Measurements from ENCODE around the gene SUPT3H. TPM values are rescaled to one million over a fixed set of nuclear protein-coding genes. Genes with fewer than 3 reads are reported as not detected.

The SUPT3H gene
- polyA plus RNA-seq, 1 donor (not counting 4 experiments of a cell fraction or from before 2014, with no cell fraction given) = 7.6 TPM

DNA sequence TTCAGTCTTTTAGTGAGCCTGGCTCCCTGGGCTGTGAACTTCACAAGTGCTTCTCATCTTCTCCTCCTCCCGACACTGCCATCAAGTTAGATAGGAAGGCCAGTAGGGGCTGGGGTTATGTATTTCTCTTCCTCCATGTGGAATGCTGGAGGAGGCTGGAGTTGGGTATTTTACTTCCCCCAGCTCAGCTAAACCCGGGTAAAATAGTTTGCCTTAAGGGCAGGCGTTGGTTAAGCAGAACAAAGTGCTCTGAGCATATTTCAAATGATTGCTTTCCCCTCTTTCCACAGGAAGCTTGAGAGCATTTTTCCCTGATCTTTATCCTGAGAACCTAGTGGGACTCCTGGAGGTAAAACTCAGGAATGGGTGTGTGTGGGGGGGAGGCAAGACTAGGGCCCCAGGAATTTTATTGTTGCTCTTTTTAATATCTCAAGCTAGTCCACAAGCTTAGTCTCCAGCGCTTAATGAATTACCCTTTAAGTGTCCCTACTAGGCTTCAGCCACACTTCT lies 16.9 kb upstream of the SUPT3H start:
- peaks cover 3% of the 10 kb centered on the region for H3K27me3 ChIP-seq (ENCODE audit: control insufficient read depth, extremely low read depth, insufficient read depth, low read length)
- no peaks in the 10 kb centered on the region for H3K9me3 ChIP-seq (ENCODE audit: control insufficient read depth, low read depth, low read length)
- dilution Hi-C loops (cut with MboI; ENCODE audit: extremely low pct_ligation_motif_present, low sequenced_read_pairs) = loop anchor here (25.0 kb wide), 1 partner anchor 318 kb away; no protein-coding TSS in a partner anchor
- peaks cover 9% of the 10 kb centered on the region for H3K4me1 ChIP-seq (ENCODE audit: control insufficient read depth, extremely low read depth, insufficient read depth, low read length)
- TF ChIP-seq EZH2 (IDR thresholded peaks at IDR 0.05; ENCODE audit: low read length) = no peak
- TF ChIP-seq, protein P1, sequence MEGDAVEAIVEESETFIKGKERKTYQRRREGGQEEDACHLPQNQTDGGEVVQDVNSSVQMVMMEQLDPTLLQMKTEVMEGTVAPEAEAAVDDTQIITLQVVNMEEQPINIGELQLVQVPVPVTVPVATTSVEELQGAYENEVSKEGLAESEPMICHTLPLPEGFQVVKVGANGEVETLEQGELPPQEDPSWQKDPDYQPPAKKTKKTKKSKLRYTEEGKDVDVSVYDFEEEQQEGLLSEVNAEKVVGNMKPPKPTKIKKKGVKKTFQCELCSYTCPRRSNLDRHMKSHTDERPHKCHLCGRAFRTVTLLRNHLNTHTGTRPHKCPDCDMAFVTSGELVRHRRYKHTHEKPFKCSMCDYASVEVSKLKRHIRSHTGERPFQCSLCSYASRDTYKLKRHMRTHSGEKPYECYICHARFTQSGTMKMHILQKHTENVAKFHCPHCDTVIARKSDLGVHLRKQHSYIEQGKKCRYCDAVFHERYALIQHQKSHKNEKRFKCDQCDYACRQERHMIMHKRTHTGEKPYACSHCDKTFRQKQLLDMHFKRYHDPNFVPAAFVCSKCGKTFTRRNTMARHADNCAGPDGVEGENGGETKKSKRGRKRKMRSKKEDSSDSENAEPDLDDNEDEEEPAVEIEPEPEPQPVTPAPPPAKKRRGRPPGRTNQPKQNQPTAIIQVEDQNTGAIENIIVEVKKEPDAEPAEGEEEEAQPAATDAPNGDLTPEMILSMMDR (optimal IDR thresholded peaks at IDR 0.05 in 1 of 3, IDR thresholded peaks at IDR 0.05 in 1 of 3, conservative IDR thresholded peaks at IDR 0.05 in 1 of 3; ENCODE audit: extremely low read depth in 1 of 3, insufficient read depth in 2 of 3, low read length in 3 of 3) = no peak
- no peaks in the 10 kb centered on the region for H3K9me1 ChIP-seq (ENCODE audit: control insufficient read depth, extremely low read depth, insufficient read depth, low read length)
- FAIRE-seq = no peak
- no peaks in the 10 kb centered on the region for H4K20me1 ChIP-seq (ENCODE audit: control insufficient read depth, extremely low read depth, insufficient read depth, low read length)
- H3K9ac ChIP-seq (ENCODE audit: control insufficient read depth, extremely low read depth, insufficient read depth, low read length) = no peak overlapping the region
- H3K36me3 ChIP-seq (ENCODE audit: control insufficient read depth in 2 of 2, extremely low read depth in 1 of 2, insufficient read depth in 2 of 2, low read length in 2 of 2) = no peaks in the 10 kb centered on the region
- no peak overlapping the region for H3K4me2 ChIP-seq (ENCODE audit: control insufficient read depth, extremely low read depth, insufficient read depth, low read depth, low read length)
- no peak for DNase-seq (ENCODE audit: low read depth, low spot score)
- H3K79me2 ChIP-seq (ENCODE audit: control insufficient read depth, insufficient read depth, low read length) = no peaks in the 10 kb centered on the region
- no peak overlapping the region for H3K4me3 ChIP-seq (ENCODE audit: control insufficient read depth in 2 of 3, extremely low read depth in 1 of 3, insufficient read depth in 2 of 3, low read depth in 1 of 3, low read length in 3 of 3)
- no peak overlapping the region for H2AFZ ChIP-seq (ENCODE audit: control insufficient read depth, low read length)
- no peak overlapping the region for H3K27ac ChIP-seq (ENCODE audit: control insufficient read depth, insufficient read depth, low read length)

DNA sequence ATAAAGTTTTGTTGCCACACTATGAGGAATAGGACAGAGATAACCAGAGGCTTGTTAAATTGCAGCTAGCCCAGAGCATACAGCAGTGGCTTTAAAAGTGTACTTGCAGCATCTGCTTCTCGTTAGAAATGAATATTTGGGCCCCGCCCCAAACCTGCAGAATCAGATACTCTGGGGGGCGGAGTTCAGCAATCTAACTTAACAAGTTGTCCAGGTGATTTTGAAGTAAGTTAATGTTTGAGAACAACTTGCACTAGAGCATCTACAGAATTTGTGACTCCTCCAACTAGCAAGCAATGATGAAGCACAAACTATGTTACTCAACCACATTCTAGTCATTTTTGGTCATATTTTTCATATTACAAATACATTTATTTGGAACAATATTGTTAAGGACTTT lies 10.6 kb upstream of the SUPT3H start:
- no peak overlapping the region for H3K4me3 ChIP-seq (ENCODE audit: control insufficient read depth in 2 of 3, extremely low read depth in 1 of 3, insufficient read depth in 2 of 3, low read depth in 1 of 3, low read length in 3 of 3)
- no peaks in the 10 kb centered on the region for H3K9me3 ChIP-seq (ENCODE audit: control insufficient read depth, low read depth, low read length)
- no peak overlapping the region for H3K27ac ChIP-seq (ENCODE audit: control insufficient read depth, insufficient read depth, low read length)
- H3K9me1 ChIP-seq (ENCODE audit: control insufficient read depth, extremely low read depth, insufficient read depth, low read length) = no peaks in the 10 kb centered on the region
- no peak overlapping the region for H2AFZ ChIP-seq (ENCODE audit: control insufficient read depth, low read length)
- no peak overlapping the region for H3K9ac ChIP-seq (ENCODE audit: control insufficient read depth, extremely low read depth, insufficient read depth, low read length)
- no peaks in the 10 kb centered on the region for H3K79me2 ChIP-seq (ENCODE audit: control insufficient read depth, insufficient read depth, low read length)
- H3K4me1 ChIP-seq (ENCODE audit: control insufficient read depth, extremely low read depth, insufficient read depth, low read length) = no peaks in the 10 kb centered on the region
- dilution Hi-C loops (cut with MboI; ENCODE audit: extremely low pct_ligation_motif_present, low sequenced_read_pairs) = loop anchor here (25.0 kb wide), 1 partner anchor 324 kb away; no protein-coding TSS in a partner anchor
- FAIRE-seq (no peak), DNase-seq (ENCODE audit: low read depth, low spot score) (no peak)
- H3K4me2 ChIP-seq (ENCODE audit: control insufficient read depth, extremely low read depth, insufficient read depth, low read depth, low read length) = no peak overlapping the region
- no peaks in the 10 kb centered on the region for H3K36me3 ChIP-seq (ENCODE audit: control insufficient read depth in 2 of 2, extremely low read depth in 1 of 2, insufficient read depth in 2 of 2, low read length in 2 of 2)
- no peaks in the 10 kb centered on the region for H3K27me3 ChIP-seq (ENCODE audit: control insufficient read depth, extremely low read depth, insufficient read depth, low read length)
- TF ChIP-seq EZH2 (IDR thresholded peaks at IDR 0.05; ENCODE audit: low read length) = no peak
- TF ChIP-seq, protein P1 (optimal IDR thresholded peaks at IDR 0.05 in 1 of 3, IDR thresholded peaks at IDR 0.05 in 1 of 3, conservative IDR thresholded peaks at IDR 0.05 in 1 of 3; ENCODE audit: extremely low read depth in 1 of 3, insufficient read depth in 2 of 3, low read length in 3 of 3) = no peak
- no peaks in the 10 kb centered on the region for H4K20me1 ChIP-seq (ENCODE audit: control insufficient read depth, extremely low read depth, insufficient read depth, low read length)
